HepG2 (cell line): ENCODE measurements around the gene DNAJC18. TPM values are rescaled to one million over a fixed set of nuclear protein-coding genes. Genes with fewer than 3 reads are reported as not detected.

ENCODE experiments used
- ARNT2 ChIP-seq: sonication (generic); formaldehyde crosslinking; IDR thresholded peaks from 2 replicates; pipeline ENCODE4 v1.8.0; 2022; ENCODE audit warnings: mild to moderate bottlenecking, low read depth, missing genetic modification reagents, moderate library complexity
- CENPBD1 ChIP-seq: sonication (generic); formaldehyde crosslinking; IDR thresholded peaks from 2 replicates; pipeline ENCODE4 v1.8.0; 2022; ENCODE audit warnings: missing genetic modification reagents, low read depth, mild to moderate bottlenecking, borderline replicate concordance
- GABPA ChIP-seq, 2 experiments: IDR thresholded peaks; 2 replicates each; pipeline ENCODE4 v1.6.1; 2011 to 2016; ENCODE audit warnings: low read depth in 2 of 2, low read length in 1 of 2, missing biosample characterization in 1 of 2, missing genetic modification characterization in 1 of 2
- HINFP ChIP-seq: sonication (generic); formaldehyde crosslinking; IDR thresholded peaks from 2 replicates; pipeline ENCODE4 v1.4.0; 2020; ENCODE audit warnings: low read depth, mild to moderate bottlenecking, missing genetic modification reagents
- KLF15 ChIP-seq: sonication (generic); formaldehyde crosslinking; IDR thresholded peaks from 2 replicates; pipeline ENCODE4 v1.8.1; 2023; ENCODE audit warnings: borderline replicate concordance, mild to moderate bottlenecking, inconsistent platforms, missing genetic modification reagents, mixed read lengths
- MNT ChIP-seq: fragments of 450-650 bp; IDR thresholded peaks from 2 replicates; pipeline ENCODE4 v1.6.1; 2016
- NBN ChIP-seq: fragments of 450-650 bp; conservative IDR thresholded peaks from 2 replicates; pipeline ENCODE4 v1.6.1; 2017
- RCOR2 ChIP-seq: IDR thresholded peaks from 2 replicates; pipeline ENCODE4 v1.6.1; 2016; ENCODE audit warnings: missing biosample characterization, missing genetic modification reagents
- RXRB ChIP-seq: IDR thresholded peaks from 2 replicates; pipeline ENCODE4 v1.6.1; 2016; ENCODE audit warnings: borderline replicate concordance, missing genetic modification reagents, missing compliant biosample characterization
- SNAI1 ChIP-seq: sonication (generic); formaldehyde crosslinking; IDR thresholded peaks from 2 replicates; pipeline ENCODE4 v1.5.0; 2020; ENCODE audit warnings: mild to moderate bottlenecking, missing genetic modification reagents, borderline replicate concordance
- YY1 ChIP-seq: IDR thresholded peaks from 2 replicates; pipeline ENCODE4 v1.6.1; 2011; ENCODE audit warnings: low read length, low read depth, moderate library complexity, mild to moderate bottlenecking; ENCODE audit not compliant: insufficient read depth, insufficient replicate concordance
- ZBTB46 ChIP-seq: sonication (generic); formaldehyde crosslinking; IDR thresholded peaks from 2 replicates; pipeline ENCODE4 v1.4.0; 2020; ENCODE audit warnings: mild to moderate bottlenecking, missing genetic modification reagents, borderline replicate concordance
- ZC3H13 ChIP-seq: sonication (generic); formaldehyde crosslinking; IDR thresholded peaks from 2 replicates; pipeline ENCODE4 v1.8.1; 2023; ENCODE audit warnings: mild to moderate bottlenecking, missing genetic modification reagents, moderate library complexity
- ZNF17 ChIP-seq: sonication (generic); formaldehyde crosslinking; IDR thresholded peaks from 2 replicates; pipeline ENCODE4 v1.5.0; 2020; ENCODE audit warnings: mild to moderate bottlenecking, missing genetic modification reagents
- ZNF234 ChIP-seq: sonication (generic); formaldehyde crosslinking; conservative IDR thresholded peaks from 2 replicates; pipeline ENCODE4 v1.5.1; 2020; ENCODE audit warnings: mild to moderate bottlenecking, missing genetic modification reagents
- ZNF292 ChIP-seq: sonication (generic); formaldehyde crosslinking; IDR thresholded peaks from 2 replicates; pipeline ENCODE4 v1.8.1; 2022; ENCODE audit warnings: mild to moderate bottlenecking, low read depth, missing genetic modification reagents, borderline replicate concordance
- ZNF7 ChIP-seq: IDR thresholded peaks from 2 replicates; pipeline ENCODE4 v1.6.1; 2016; ENCODE audit warnings: missing biosample characterization, missing genetic modification reagents
- ZNF737 ChIP-seq: sonication (generic); formaldehyde crosslinking; IDR thresholded peaks from 2 replicates; pipeline ENCODE4 v1.5.0; 2020; ENCODE audit warnings: missing genetic modification reagents, mild to moderate bottlenecking, borderline replicate concordance
- ZNF782 ChIP-seq: sonication (generic); formaldehyde crosslinking; IDR thresholded peaks from 2 replicates; pipeline ENCODE4 v1.4.0; 2020; ENCODE audit warnings: missing genetic modification reagents, mild to moderate bottlenecking, borderline replicate concordance
- ZUFSP ChIP-seq: sonication (generic); formaldehyde crosslinking; IDR thresholded peaks from 2 replicates; pipeline ENCODE4 v1.9.0; 2021; ENCODE audit warnings: missing genetic modification reagents, mild to moderate bottlenecking, borderline replicate concordance
- polyA plus RNA-seq, 8 experiments: library from polyadenylated mRNA; depleted of rRNA in 3 of 8; stranded (reverse) in 7 of 8; unstranded in 1 of 8; fragments of >200 nt; fragmentation: Illumina TruSeq in 4 of 8; extraction: Trizol in 4 of 8; gene quantifications; 2 replicates each; pipeline versions ENCODE4 v1.2.1 to v1.2.3, GENCODE V29; 2011 to 2016; ENCODE audit warnings: low read depth in 4 of 8, missing spikeins in 1 of 8, mixed read lengths in 1 of 8; ENCODE audit not compliant: insufficient read depth in 1 of 8
- total RNA-seq, 5 experiments: library from RNA; depleted of rRNA; stranded (reverse); fragments of >200 nt; fragmentation: Illumina TruSeq; extraction: Trizol; gene quantifications; 2 replicates each; pipeline ENCODE4 v1.2.3, GENCODE V29; 2016; ENCODE audit warnings: low read depth in 1 of 5

Gene DNAJC18
- total and polyA plus RNA-seq, 2 of the 13 experiments (the other 11 are each of a cell fraction or from before 2014, with no cell fraction given): 6.5 to 6.6 TPM

GRCh38 chr5:139439013-139439903 is at the start of gene DNAJC18 (continued):
- TF ChIP-seq RXRB (no peak), ZBTB46 (CRISPR knock-in tag) (no peak), ZNF234 (CRISPR knock-in tag) (no peak), HINFP (CRISPR knock-in tag) (peak; percentile 94), RCOR2 (CRISPR knock-in tag) (no peak), ZNF292 (CRISPR knock-in tag) (peak; percentile 57; the same call in 1 of the 2 replicates), CENPBD1 (CRISPR knock-in tag) (no peak), ZC3H13 (CRISPR knock-in tag) (no peak), ZUFSP (CRISPR knock-in tag) (no peak), KLF15 (CRISPR knock-in tag) (no peak), GABPA (IDR thresholded peaks at IDR 0.05; ENCODE audit: low read depth, low read length) (no peak), GABPA (CRISPR knock-in tag; IDR thresholded peaks at IDR 0.05; ENCODE audit: low read depth) (peak; percentile 61), NBN (no peak), MNT (no peak), ARNT2 (no peak), ZNF17 (CRISPR knock-in tag) (no peak), YY1 (peak; percentile 80), ZNF737 (CRISPR knock-in tag) (no peak), ZNF782 (CRISPR knock-in tag) (0 out of 2 replicates have a peak, but pooled peaks have one; percentile 41), ZNF7 (CRISPR knock-in tag) (no peak), SNAI1 (CRISPR knock-in tag) (0 out of 2 replicates have a peak, but pooled peaks have one; percentile 58)
